ENCODE results near the gene STARD3. TPM values are rescaled to one million over a fixed set of nuclear protein-coding genes. Genes with fewer than 3 reads are reported as not detected.

The STARD3 gene
- total and polyA plus RNA-seq, 2 of the 13 experiments (the other 11 are each of a cell fraction or from before 2014, with no cell fraction given), result 34.6 to 100 TPM

DNA sequence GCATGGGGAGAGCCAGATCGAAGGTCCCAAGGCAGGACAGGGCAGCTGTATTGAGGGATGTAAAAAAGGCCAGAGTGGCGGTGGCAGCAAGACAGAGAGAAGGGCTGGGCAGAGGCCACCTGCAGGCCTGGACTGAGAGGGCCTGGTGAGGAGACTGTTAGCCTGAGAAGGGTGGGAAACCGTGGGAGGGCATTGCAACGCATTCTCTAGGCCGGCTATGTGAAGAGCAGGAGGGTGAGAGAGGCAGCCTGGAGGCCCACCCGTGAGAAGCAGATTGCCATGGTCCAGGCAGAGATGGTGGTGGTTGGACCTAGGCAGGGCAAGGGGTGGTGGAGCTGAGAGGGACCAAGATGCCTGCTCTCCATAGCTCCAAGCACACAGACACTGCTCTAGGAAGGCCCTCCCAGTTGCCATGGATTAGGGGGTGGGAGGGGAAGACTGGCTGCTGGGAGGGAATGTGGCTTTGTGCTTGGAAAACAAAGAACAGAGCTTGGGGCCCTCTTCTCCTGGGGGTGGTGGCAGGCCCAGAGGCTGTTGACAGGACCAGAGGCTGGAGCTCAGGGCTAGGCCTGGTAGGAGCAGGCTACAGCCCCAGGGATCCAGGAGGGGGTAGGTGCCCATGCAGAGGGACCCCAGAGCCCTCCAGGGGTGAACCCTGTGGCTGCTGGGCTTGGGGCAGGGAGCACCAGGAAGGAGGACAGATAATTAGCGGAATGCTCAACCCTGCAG, 15.8 kb downstream of the STARD3 start (continued):
- TF ChIP-seq, protein P1, sequence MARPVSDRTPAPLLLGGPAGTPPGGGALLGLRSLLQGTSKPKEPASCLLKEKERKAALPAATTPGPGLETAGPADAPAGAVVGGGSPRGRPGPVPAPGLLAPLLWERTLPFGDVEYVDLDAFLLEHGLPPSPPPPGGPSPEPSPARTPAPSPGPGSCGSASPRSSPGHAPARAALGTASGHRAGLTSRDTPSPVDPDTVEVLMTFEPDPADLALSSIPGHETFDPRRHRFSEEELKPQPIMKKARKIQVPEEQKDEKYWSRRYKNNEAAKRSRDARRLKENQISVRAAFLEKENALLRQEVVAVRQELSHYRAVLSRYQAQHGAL (CRISPR knock-in tag; IDR thresholded peaks at IDR 0.05; ENCODE audit: not compliant biosample characterization), result no peak
- peak; percentile 54; the same call in 1 of the 2 replicates for TF ChIP-seq SALL1 (CRISPR knock-in tag; IDR thresholded peaks at IDR 0.05)
- peak; percentile 26; the same call in 1 of the 2 replicates for TF ChIP-seq ETV5 (CRISPR knock-in tag; IDR thresholded peaks at IDR 0.05; ENCODE audit: borderline replicate concordance)
- TF ChIP-seq KMT2B (CRISPR knock-in tag; IDR thresholded peaks at IDR 0.05), result peak; percentile 17; the same call in 1 of the 2 replicates
- no peak for TF ChIP-seq ZNF496 (CRISPR knock-in tag; IDR thresholded peaks at IDR 0.05; ENCODE audit: insufficient replicate concordance)
- TF ChIP-seq ZNF136 (CRISPR knock-in tag; IDR thresholded peaks at IDR 0.05; ENCODE audit: low read depth), result no peak
- TF ChIP-seq, protein P2, sequence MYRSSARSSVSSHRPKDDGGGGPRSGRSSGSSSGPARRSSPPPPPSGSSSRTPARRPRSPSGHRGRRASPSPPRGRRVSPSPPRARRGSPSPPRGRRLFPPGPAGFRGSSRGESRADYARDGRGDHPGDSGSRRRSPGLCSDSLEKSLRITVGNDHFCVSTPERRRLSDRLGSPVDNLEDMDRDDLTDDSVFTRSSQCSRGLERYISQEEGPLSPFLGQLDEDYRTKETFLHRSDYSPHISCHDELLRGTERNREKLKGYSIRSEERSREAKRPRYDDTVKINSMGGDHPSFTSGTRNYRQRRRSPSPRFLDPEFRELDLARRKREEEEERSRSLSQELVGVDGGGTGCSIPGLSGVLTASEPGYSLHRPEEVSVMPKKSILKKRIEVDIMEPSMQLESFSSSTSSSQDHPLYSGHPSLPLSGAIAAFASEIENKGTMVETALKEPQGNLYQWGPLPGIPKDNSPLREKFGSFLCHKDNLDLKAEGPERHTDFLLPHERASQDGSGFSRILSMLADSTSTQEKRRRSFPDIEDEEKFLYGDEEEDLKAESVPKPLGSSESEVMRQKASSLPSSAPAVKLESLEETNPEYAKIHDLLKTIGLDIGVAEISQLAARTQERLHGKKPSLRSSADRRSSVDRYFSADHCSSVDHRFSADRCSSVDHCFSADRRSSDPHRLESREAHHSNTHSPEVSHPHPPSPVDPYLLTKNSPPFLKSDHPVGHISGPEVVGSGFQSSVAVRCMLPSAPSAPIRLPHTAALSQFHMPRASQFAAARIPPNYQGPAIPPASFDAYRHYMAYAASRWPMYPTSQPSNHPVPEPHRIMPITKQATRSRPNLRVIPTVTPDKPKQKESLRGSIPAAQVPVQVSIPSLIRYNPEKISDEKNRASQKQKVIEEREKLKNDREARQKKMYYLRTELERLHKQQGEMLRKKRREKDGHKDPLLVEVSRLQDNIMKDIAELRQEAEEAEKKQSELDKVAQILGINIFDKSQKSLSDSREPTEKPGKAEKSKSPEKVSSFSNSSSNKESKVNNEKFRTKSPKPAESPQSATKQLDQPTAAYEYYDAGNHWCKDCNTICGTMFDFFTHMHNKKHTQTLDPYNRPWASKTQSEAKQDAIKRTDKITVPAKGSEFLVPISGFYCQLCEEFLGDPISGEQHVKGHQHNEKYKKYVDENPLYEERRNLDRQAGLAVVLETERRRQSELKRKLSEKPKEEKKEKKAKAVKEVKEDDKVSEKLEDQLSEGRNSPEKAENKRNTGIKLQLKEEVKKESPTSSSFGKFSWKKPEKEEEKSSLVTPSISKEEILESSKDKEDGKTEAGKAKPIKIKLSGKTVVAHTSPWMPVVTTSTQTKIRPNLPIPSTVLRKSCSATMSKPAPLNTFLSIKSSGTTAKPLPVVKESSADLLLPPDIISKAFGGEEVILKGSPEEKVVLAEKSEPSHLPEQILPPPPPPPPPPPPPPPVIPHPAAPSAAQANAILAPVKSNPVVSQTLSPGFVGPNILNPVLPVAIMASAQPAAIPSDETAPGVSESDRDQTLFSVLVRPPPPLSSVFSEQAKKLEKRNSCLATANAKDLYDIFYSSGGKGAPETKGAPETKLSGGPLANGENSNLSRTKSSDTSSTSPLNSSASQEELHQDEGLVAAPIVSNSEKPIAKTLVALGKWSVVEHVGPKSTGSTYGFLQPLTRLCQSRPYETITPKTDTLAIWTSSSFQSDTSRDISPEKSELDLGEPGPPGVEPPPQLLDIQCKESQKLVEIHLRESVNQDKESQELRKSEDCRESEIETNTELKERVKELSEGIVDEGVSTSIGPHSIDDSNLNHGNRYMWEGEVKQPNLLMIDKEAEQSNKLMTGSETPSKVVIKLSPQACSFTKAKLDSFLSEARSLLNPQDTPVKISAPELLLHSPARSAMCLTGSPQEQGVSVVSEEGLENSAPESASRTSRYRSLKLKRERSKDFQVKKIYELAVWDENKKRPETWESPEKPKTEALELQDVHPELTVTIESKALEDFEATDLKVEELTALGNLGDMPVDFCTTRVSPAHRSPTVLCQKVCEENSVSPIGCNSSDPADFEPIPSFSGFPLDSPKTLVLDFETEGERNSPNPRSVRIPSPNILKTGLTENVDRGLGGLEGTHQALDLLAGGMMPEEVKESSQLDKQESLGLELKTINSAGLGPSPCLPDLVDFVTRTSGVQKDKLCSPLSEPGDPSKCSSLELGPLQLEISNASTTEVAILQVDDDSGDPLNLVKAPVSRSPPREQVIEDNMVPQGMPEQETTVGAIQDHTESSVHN (CRISPR knock-in tag; IDR thresholded peaks at IDR 0.05), result 0 out of 2 replicates have a peak, but pooled peaks have one; percentile 81
- TF ChIP-seq, protein P3, sequence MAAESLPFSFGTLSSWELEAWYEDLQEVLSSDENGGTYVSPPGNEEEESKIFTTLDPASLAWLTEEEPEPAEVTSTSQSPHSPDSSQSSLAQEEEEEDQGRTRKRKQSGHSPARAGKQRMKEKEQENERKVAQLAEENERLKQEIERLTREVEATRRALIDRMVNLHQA (CRISPR knock-in tag; IDR thresholded peaks at IDR 0.05), result no peak
- TF ChIP-seq FLYWCH1 (CRISPR knock-in tag; IDR thresholded peaks at IDR 0.05), result no peak
- TF ChIP-seq ZNF878 (CRISPR knock-in tag; IDR thresholded peaks at IDR 0.05), result no peak
- TF ChIP-seq ZNF501 (CRISPR knock-in tag; IDR thresholded peaks at IDR 0.05), result no peak
- TF ChIP-seq, protein P4, sequence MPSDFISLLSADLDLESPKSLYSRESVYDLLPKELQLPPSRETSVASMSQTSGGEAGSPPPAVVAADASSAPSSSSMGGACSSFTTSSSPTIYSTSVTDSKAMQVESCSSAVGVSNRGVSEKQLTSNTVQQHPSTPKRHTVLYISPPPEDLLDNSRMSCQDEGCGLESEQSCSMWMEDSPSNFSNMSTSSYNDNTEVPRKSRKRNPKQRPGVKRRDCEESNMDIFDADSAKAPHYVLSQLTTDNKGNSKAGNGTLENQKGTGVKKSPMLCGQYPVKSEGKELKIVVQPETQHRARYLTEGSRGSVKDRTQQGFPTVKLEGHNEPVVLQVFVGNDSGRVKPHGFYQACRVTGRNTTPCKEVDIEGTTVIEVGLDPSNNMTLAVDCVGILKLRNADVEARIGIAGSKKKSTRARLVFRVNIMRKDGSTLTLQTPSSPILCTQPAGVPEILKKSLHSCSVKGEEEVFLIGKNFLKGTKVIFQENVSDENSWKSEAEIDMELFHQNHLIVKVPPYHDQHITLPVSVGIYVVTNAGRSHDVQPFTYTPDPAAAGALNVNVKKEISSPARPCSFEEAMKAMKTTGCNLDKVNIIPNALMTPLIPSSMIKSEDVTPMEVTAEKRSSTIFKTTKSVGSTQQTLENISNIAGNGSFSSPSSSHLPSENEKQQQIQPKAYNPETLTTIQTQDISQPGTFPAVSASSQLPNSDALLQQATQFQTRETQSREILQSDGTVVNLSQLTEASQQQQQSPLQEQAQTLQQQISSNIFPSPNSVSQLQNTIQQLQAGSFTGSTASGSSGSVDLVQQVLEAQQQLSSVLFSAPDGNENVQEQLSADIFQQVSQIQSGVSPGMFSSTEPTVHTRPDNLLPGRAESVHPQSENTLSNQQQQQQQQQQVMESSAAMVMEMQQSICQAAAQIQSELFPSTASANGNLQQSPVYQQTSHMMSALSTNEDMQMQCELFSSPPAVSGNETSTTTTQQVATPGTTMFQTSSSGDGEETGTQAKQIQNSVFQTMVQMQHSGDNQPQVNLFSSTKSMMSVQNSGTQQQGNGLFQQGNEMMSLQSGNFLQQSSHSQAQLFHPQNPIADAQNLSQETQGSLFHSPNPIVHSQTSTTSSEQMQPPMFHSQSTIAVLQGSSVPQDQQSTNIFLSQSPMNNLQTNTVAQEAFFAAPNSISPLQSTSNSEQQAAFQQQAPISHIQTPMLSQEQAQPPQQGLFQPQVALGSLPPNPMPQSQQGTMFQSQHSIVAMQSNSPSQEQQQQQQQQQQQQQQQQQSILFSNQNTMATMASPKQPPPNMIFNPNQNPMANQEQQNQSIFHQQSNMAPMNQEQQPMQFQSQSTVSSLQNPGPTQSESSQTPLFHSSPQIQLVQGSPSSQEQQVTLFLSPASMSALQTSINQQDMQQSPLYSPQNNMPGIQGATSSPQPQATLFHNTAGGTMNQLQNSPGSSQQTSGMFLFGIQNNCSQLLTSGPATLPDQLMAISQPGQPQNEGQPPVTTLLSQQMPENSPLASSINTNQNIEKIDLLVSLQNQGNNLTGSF (CRISPR knock-in tag; IDR thresholded peaks at IDR 0.05), result no peak

Measured in HepG2 (cell line).